A549 (cell line): ENCODE measurements around the gene EIF5.

Experiments used
- CTCF ChIP-seq: fragments of >200 bp; sonication (Bioruptor Twin); formaldehyde crosslinking; IDR thresholded peaks from 3 replicates; pipeline ENCODE4 v1.5.1; 2016
- HMGXB4 ChIP-seq: fragments of 250-450 bp; sonication (Bioruptor Pico); IDR thresholded peaks from 2 replicates; pipeline ENCODE4 v1.5.0; 2021; ENCODE audit warnings: mild to moderate bottlenecking, moderate library complexity, borderline replicate concordance
- KDM1A ChIP-seq: fragments of 200-600 bp; sonication (generic); IDR thresholded peaks from 2 replicates; pipeline ENCODE4 v1.6.1; 2016; ENCODE audit warnings: low read depth, mild to moderate bottlenecking
- MAFK ChIP-seq: fragments of 450-650 bp; IDR thresholded peaks from 2 replicates; pipeline ENCODE4 v1.6.1; 2014; ENCODE audit not compliant: partially characterized antibody
- NR3C1 ChIP-seq: fragments of >200 bp; sonication (Bioruptor Twin); formaldehyde crosslinking; IDR thresholded peaks from 3 replicates; pipeline ENCODE4 v1.6.1; 2017
- POLR2A ChIP-seq: IDR thresholded peaks from 2 replicates; pipeline ENCODE4 v1.6.1; 2012; ENCODE audit warnings: mild to moderate bottlenecking, low read length
- RCOR1 ChIP-seq: fragments of 150-350 bp; IDR thresholded peaks from 2 replicates; pipeline ENCODE4 v1.6.1; 2014; ENCODE audit warnings: antibody characterized with exemption, low read length, low read depth

GRCh38 chr14:103336191-103336590 lies 2.2 kb downstream of the EIF5 start:
- no peak for TF ChIP-seq NR3C1
- no peak for TF ChIP-seq HMGXB4 (CRISPR knock-in tag)
- TF ChIP-seq CTCF = no peak
- no peak for TF ChIP-seq KDM1A
- no peak for TF ChIP-seq POLR2A
- no peak for TF ChIP-seq MAFK
- TF ChIP-seq RCOR1 = no peak
